Esophagus squamous epithelium (tissue), 4 donors: ENCODE results near the gene SLFNL1.

Source experiments
- CTCF ChIP-seq, 6 experiments: fragments of 450-650 bp in 4 of 6; fragments of 200-600 bp in 2 of 6; sonication (generic) in 2 of 6; IDR thresholded peaks; one replicate each; pipeline ENCODE4 v1.5.1; 2016 to 2019; ENCODE audit warnings: antibody characterized with exemption in 6 of 6, mild to moderate bottlenecking in 4 of 6, moderate library complexity in 4 of 6
- POLR2A ChIP-seq, 4 donors: fragments of 450-650 bp; IDR thresholded peaks; one replicate each; pipeline ENCODE4 v1.6.1; 2017; ENCODE audit warnings: antibody characterized with exemption in 4 of 4, mild to moderate bottlenecking in 4 of 4, moderate library complexity in 3 of 4

GRCh38 chr1:41020654-41021053, 871 bp downstream of the SLFNL1 start:
- no peak for TF ChIP-seq POLR2A (IDR thresholded peaks at IDR 0.05)
- TF ChIP-seq CTCF (IDR thresholded peaks at IDR 0.05), result no peak
